Glomerular visceral epithelial cell (primary cell): Measurements from ENCODE around the gene FASTKD3.

ENCODE experiments used
- DNase-seq: peaks from one replicate; pipeline ENCODE4 v3.0.0-alpha.2; 2016; ENCODE audit errors: extremely low spot score

The FASTKD3 gene

DNA sequence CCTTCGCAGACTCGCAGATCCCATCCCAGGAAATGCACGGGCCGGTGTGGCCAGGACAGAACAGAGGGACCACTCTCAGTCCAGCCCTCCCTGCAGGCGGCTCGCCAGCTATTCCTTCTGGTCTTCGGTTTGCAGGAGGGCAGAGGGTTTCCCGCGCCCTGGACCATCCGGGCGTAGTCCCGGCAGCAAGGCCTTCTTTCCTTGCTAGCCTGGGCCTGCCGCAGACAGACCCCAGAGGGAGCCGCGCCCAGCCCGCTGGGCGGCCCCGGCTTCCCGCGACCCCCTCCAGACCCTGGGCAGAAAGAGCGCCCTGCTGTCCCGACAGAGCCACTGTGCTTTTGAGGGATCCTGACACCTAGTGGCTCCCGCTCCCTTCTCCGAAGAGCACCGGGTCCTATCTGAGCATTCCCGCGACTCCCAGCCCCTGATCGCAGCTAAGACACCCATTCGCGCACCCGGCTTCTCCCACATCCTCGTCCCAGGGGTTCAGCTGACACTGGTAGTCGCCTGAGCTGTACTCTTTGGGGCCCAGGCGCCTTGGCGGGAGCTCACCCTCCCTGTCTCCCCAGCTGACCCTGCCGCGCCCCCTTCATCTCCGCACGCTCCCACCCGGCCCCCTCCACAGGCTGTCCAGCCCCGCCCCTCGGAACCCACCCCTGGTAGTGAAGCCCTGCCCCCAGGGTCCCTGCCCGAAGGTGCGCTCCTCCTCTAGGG is 19.0 kb downstream of the FASTKD3 start:
- DNase-seq = peak; percentile 27

GRCh38 chr5:7848296-7848695 is 20.5 kb downstream of the FASTKD3 start:
- no peak for DNase-seq

DNA sequence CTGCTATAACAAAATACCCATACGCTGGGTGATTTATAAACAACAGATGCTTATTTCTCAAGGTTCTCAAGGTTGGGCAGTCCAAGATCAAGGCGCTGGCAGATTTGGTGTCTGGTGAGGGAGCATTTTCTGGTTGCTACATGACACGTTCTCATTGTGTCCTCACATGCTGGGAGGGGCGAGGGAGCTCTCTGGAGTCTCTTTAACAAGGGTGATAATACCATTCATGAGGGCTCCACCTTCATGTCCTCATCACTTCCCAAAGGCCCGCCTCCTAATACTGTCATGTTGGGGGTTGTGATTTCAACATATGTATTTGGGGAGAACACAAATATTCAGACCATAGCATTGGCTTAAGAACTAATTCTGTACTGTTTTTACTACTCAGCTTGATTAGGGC is 22.5 kb downstream of the FASTKD3 start:
- DNase-seq = no peak

GRCh38 chr5:7845557-7845956 is 23.3 kb downstream of the FASTKD3 start:
- DNase-seq = no peak

- DNase-seq = no peak
Observed at GRCh38 chr5:7844901-7845300, 23.9 kb downstream of the FASTKD3 start.

DNA sequence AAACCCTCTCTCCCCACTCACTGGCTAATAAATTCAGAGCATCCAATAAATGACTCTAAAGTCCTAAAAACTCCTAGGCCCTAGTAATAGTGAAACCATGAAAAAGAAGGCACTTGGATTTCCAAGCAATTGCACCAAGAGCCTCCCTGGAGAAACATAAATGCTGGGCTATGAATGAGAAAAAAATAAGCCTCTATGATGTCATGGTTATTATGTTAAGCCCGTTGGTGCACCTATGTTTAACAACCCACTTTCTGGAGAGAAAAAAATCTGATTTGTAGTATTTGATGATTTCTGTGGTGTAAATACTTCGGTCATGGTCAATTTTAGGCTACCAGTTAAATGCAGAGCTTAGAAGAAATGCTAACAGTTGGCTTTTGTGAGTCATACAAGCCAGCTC is 26.3 kb downstream of the FASTKD3 start:
- DNase-seq = no peak

DNA sequence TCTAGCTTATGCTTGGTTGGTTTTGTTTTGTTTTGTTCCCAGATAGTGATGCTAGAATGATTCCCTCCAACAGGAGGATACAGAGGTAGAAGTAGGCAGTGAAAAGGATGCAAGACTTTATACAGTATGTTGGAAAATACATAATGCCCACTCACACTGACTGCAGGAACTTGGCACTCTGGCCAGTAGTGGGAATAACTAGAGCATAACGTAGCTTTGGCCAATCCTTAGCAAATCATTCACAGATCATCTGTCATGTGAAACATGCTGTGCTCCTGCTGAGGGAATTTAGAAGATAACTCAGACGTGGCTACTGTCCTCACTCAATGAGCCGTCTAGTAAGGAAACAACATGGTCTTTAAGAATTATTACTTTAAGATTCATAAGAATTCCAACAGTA is 31.4 kb downstream of the FASTKD3 start:
- peak; percentile 70 for DNase-seq

DNA sequence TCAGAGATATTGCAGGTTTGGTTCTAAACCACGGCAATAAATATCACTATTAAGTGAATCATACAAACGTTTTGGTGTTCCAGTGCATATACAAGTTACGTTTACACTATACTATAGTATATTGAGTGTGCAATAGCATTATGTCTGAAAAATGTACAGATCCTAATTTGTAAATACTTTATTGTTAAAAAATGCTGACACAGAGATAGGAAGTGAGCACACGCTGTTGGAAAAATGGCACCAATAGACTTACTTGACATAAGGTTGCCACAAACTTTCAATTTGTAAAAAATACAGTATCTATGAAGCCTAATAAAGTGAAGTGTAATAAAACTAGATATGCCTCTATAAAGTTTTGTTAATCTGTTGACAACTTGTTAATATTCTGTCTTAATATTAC is 33.8 kb downstream of the FASTKD3 start:
- no peak for DNase-seq

- DNase-seq = no peak
Observed at GRCh38 chr5:7828269-7828668, 40.6 kb downstream of the FASTKD3 start.

DNA sequence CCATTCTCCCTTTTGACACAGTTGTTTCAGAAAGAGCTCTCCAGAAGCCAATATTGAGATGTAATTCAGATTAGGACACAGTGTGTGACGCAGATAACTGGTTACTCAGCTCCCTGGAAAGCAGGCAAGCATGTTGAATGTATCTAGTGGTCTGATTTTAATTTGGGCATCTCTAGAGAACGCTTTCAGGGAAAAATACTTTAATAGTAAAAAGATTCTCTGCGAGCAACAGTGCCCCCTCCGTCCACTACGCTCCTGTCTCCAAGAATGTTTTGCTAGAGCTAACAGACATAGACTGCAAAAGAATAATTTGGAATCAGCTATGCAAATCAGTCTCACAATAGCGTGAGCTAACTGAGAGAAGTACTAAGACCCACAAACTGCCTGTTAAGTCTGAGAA is 41.2 kb downstream of the FASTKD3 start:
- no peak for DNase-seq

DNA sequence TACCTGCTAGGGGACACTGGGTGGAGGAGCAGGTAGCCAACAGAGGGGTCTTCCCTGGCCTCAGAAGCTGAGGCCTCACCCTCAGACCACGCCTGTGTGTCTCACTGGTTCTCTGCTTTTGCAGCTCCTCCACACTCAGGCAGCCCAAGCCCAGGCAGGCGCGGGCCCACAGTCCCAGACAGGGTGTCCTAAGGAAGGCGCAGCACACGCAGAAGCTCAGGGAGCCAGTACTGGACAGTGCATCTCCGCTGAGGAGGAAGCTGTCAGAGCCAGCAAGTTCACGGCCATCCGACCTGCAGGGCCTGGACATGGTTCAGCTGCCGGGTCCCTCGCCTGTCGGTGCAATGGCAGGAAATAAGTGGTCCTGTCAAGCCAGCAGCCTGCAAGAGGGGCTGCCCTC is 43.2 kb downstream of the FASTKD3 start:
- DNase-seq = no peak

DNA sequence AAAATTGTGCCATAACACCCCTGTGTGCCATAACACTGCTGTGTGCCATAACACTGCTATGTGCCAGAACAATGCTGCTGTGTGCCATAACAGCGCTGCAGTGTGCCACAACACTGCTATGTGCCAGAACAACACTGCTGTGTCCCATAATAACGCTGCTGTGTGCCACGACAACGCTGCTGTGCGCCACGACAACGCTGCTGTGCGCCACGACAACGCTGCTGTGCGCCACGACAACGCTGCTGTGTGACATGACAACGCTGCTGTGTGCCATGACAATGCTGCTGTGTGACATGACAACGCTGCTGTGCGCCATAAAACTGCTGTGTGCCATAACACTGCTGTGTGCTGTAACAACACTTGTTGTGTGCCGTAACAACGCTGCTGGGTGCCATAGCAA is 43.8 kb downstream of the FASTKD3 start:
- DNase-seq = no peak

GRCh38 chr5:7823594-7823993 is 45.2 kb downstream of the FASTKD3 start:
- DNase-seq = no peak

DNA sequence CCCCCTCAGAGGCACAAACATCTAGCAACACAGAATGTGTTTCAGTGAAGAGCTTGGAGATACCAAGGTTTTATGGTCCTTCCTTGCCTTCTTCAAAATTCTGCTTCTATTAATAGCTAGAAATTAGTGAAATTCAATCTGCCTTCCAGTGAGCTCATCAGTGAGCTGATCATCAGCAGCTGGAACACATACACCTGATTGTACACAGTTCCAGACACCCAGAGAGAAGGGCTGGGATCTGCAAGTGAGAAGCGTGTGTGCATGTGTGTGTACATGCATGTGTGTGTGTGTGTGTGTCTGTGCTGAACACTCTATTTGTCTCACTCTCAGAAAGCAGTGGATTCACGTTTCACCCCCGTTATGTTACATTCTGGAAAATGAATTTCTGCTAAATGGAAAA is 46.4 kb downstream of the FASTKD3 start:
- DNase-seq = no peak

DNA sequence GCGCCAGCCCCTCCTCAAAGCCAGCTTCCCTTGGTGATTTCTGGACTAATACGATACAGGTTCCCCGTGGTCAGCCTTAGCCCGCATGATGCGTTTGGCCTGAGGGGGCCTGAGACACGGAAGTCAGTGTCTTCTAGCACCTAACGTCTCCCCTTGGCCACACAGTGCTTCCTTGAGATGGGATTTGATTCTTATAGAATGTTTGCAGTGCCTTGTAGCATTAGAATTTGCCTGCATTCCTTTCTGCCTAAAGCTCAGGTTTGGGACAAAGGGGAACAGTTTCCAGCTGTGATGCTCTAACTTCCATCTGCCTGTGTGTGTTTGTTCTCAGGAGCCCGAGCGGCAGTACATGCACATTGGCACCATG is 52.3 kb downstream of the FASTKD3 start:
- DNase-seq = no peak

- DNase-seq = peak; percentile 68
Observed at GRCh38 chr5:7815892-7816534, 52.8 kb downstream of the FASTKD3 start.

- DNase-seq = no peak
Observed at GRCh38 chr5:7814816-7815215, 54.0 kb downstream of the FASTKD3 start.

DNA sequence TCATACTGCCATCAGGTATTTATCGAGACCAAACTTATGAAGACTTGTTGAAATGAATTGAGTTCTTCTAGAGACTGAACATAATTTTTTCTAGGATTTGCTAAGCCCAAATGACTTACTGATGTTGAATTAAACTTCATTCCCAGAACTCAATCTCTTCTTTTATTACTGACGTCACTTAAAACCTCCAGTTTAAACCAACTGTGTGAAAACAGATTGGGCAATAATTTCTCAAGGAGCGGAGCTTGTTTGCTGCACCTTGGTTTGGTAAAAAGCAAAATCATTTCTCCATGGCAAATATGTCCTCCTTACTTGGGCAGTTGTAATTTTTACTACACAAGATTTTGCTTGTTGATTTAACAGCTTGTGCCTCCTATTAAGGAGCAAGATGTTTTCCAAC is 55.3 kb downstream of the FASTKD3 start:
- no peak for DNase-seq

- no peak for DNase-seq
Observed at GRCh38 chr5:7813007-7813406, 55.8 kb downstream of the FASTKD3 start.

DNA sequence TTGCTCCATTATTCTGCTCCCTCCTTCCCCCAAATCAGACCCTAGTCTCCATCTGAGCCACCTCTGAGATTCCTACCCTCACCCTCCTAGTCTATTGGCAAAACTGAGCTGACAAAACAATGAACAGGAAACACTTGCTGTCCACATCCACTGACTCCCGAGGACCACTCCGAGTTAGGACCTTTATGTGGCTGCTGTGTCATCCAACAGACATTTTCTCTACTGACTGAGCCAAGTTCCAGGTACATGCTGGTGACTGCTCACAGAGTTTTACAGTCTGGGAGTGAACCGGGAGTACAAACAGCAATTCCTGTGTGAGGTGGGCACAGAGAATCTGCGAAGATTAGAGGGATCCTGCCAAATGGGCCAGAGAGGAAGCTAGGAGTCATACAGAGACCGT is 57.1 kb downstream of the FASTKD3 start:
- DNase-seq = no peak
